22Rv1 (cell line): ENCODE results near the gene SPTBN1.
"Not testable (repeated sequence)": the region's sequence is repeated elsewhere in the genome, so short reads cannot be mapped to it uniquely, and the experiment has no call there.

ENCODE experiments used
- H3K27ac ChIP-seq: fragments of 450-650 bp; 2 replicates; pipeline ENCODE4 v1.5.1; 2017
- ZFX ChIP-seq: fragments of 450-650 bp; IDR thresholded peaks from 2 replicates; pipeline ENCODE4 v1.6.1; 2017; ENCODE audit warnings: antibody characterized with exemption, borderline replicate concordance
- TF ChIP-seq, protein P1 (sequence below): fragments of 450-650 bp; IDR thresholded peaks from 2 replicates; pipeline ENCODE4 v1.5.1; 2017; ENCODE audit warnings: mild to moderate bottlenecking

Gene SPTBN1

DNA sequence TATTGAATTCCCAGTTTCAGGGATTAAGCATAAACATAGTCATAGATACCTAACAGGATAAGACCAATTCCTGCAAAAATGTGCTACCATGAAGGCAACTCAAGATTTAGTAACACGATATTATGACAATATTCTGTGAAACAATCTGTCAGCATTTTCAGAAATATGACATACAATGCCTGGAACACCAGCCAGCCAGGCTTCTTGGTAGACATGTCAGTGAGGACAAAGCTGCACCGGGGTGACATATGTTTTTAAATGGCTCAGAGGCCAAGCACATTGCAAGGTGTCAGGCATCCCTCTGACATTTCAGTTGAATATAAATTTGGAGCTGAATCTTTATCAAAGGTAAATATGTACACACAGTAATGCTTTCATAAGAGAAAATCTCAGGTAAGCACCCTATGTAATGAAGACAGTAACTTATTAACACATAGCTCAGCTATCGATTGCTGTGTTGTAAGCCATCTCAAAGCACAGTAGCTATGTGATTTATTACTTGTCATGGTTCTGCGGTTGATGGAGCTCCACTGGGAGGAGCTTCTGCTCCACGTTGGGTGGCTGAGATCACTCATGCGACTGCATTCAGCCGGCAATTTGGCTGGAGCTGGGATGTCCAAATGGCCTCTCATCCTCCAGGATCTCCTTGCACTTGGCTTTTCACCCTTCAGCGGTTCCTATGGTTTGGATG lies 235.5 kb downstream of the SPTBN1 start:
- H3K27ac ChIP-seq: no peak overlapping the region
- no peak for TF ChIP-seq ZFX
- TF ChIP-seq, protein P1, sequence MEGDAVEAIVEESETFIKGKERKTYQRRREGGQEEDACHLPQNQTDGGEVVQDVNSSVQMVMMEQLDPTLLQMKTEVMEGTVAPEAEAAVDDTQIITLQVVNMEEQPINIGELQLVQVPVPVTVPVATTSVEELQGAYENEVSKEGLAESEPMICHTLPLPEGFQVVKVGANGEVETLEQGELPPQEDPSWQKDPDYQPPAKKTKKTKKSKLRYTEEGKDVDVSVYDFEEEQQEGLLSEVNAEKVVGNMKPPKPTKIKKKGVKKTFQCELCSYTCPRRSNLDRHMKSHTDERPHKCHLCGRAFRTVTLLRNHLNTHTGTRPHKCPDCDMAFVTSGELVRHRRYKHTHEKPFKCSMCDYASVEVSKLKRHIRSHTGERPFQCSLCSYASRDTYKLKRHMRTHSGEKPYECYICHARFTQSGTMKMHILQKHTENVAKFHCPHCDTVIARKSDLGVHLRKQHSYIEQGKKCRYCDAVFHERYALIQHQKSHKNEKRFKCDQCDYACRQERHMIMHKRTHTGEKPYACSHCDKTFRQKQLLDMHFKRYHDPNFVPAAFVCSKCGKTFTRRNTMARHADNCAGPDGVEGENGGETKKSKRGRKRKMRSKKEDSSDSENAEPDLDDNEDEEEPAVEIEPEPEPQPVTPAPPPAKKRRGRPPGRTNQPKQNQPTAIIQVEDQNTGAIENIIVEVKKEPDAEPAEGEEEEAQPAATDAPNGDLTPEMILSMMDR: no peak

DNA sequence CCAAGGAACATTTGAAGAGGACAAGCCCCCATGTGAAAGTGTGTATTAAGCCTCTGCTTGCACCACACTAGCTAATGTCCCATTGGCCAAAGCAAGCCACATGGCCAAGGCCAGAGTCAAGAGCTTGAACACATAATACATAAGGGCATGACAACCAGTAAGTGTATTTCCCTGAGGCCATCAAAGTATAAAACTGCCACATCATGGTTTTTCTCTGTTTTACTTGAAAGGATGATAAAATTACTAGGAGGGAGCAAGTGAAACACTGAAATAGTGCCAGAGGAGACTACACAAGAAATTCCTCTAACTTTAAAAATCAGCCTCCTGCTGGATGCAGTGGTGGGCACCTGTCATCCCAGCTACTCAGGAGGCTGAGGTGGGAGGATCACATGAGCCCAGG lies 236.4 kb downstream of the SPTBN1 start:
- TF ChIP-seq ZFX: no peak
- TF ChIP-seq, protein P1: no peak
- H3K27ac ChIP-seq: no peak overlapping the region

GRCh38 chr2:54695378-54695777 lies 239.3 kb downstream of the SPTBN1 start:
- H3K27ac ChIP-seq: no peak overlapping the region

GRCh38 chr2:54697934-54698333 lies 241.8 kb downstream of the SPTBN1 start:
- TF ChIP-seq, protein P1: no peak
- no peak for TF ChIP-seq ZFX
- H3K27ac ChIP-seq: no peak overlapping the region

More at GRCh38 chr2:54695378-54695777, 239.3 kb downstream of the SPTBN1 start:
- TF ChIP-seq, protein P1: no peak
- no peak for TF ChIP-seq ZFX

DNA sequence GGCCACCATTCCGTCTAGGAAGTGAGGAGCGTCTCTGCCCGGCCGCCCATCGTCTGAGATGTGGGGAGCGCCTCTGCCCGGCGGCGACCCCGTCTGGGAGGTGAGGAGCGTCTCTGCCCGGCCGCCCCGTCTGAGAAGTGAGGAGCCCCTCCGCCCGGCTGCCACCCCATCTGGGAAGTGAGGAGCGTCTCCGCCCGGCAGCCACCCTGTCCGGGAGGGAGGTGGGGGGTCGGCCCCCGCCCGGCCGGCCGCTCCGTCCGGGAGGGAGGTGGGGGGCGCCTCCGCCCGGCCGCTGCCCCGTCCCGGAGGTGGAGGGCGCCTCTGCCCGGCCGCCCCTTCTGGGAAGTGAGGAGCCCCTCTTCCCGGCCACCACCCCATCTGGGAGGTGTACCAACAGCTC lies 242.8 kb downstream of the SPTBN1 start:
- H3K27ac ChIP-seq: not testable (repeated sequence)

DNA sequence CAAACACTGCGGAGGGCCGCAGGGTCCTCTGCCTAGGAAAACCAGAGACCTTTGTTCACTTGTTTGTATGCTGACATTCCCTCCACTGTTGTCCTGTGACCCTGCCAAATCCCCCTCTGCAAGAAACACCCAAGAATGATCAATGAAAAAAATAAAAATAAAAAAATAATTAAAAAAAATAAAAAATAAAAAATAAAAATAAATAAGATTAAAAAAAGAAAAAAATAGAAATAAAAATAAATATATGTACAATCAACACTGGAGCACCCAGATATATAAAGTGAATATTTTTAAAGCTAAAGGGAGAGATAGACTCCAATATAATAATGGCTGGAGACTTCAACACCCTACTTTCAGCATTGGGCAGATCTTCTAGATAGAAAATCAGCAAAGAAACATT lies 243.5 kb downstream of the SPTBN1 start:
- TF ChIP-seq ZFX: no peak
- TF ChIP-seq, protein P1: no peak
- H3K27ac ChIP-seq: no peak overlapping the region

DNA sequence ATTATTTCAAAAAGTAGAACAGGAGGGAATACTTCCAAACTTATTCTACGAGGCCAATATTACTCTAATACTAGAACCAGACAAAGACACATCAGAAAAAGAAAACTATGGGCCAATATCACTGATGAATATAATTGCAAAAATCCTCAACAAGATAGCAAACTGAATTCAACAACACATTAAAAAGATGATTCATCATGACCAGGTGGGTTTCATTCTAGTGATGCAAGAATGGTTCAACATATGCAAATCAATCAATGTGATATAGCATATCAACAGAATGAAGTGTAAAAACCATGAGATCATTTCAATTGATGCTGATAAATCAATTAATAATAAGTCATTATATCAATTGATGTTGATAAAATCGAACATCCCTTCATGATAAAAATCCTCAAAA lies 244.9 kb downstream of the SPTBN1 start:
- H3K27ac ChIP-seq: no peak overlapping the region
- TF ChIP-seq, protein P1: no peak
- TF ChIP-seq ZFX: no peak

GRCh38 chr2:54704238-54704637 lies 248.1 kb downstream of the SPTBN1 start:
- no peak for TF ChIP-seq ZFX
- TF ChIP-seq, protein P1: no peak
- H3K27ac ChIP-seq: no peak overlapping the region
